HepG2 (cell line): ENCODE measurements around the gene ADPRHL1. TPM values are rescaled to one million over a fixed set of nuclear protein-coding genes. Genes with fewer than 3 reads are reported as not detected.
"Not testable (repeated sequence)": the region's sequence is repeated elsewhere in the genome, so short reads cannot be mapped to it uniquely, and the experiment has no call there.

Experiments used
- ATAC-seq: fragments of 200-7000 bp; cut with Tn5 transposase; 3 replicates; pipeline ENCODE4 v1.9.1; 2020; ENCODE audit warnings: mild to moderate bottlenecking, moderate library complexity
- BruUV-seq: library from RNA; stranded (reverse); fragments of 400-500 nt; replicated peaks from 2 replicates; lab custom pipeline; 2021; lab: Mats Ljungman, UMichigan
- CTCF ChIA-PET: fragments of 300-600 bp; formaldehyde crosslinking; extraction: SDS; loops from one replicate; lab custom pipeline; 2021; ENCODE audit warnings: low total read pairs, inconsistent platforms, low intra/inter-chr PET ratio; lab: Yijun Ruan, JAX
- POLR2A ChIA-PET: fragments of 350-600 bp; sonication (Branson Sonifier 250); formaldehyde crosslinking; loops from one replicate; lab custom pipeline; 2020; ENCODE audit warnings: antibody characterized with exemption, inconsistent platforms; lab: Yijun Ruan, JAX
- DNase-seq: peaks from one replicate; pipeline ENCODE4 v3.0.0-alpha.2; 2015; ENCODE audit warnings: low spot score
- FAIRE-seq: peaks from 3 replicates; lab custom pipeline; 2011; peaks lifted over from hg19 to GRCh38; lab: Jason Lieb, UNC
- H2AFZ ChIP-seq: one replicate; pipeline ENCODE4 v1.6.1; 2011; ENCODE audit warnings: low read length, inconsistent platforms
- H3K27ac ChIP-seq: fragments of 300-600 bp; 3 replicates; pipeline ENCODE4 v1.8.0; 2011; ENCODE audit warnings: mixed run types, mild to moderate bottlenecking, mixed read lengths, low read length, inconsistent platforms; ENCODE audit not compliant: insufficient read depth; ENCODE audit errors: extremely low read length
- H3K27me3 ChIP-seq, 2 experiments: fragments of 200-600 bp in 1 of 2; 2 replicates in 1 of 2; 3 replicates in 1 of 2; pipeline versions ENCODE4 v1.6.0 to v1.8.0; 2011; ENCODE audit warnings: low read length in 2 of 2, mild to moderate bottlenecking in 2 of 2, moderate library complexity in 2 of 2, inconsistent platforms in 1 of 2; ENCODE audit not compliant: insufficient read depth in 2 of 2, control insufficient read depth in 1 of 2
- H3K36me3 ChIP-seq, 2 experiments: fragments of 200-600 bp in 1 of 2; replicated peaks in 1 of 2; 2 replicates in 1 of 2; 3 replicates in 1 of 2; pipeline versions ENCODE4 v1.5.1 to v1.8.0; 2011; ENCODE audit warnings: low read length in 2 of 2, inconsistent platforms in 1 of 2; ENCODE audit not compliant: insufficient read depth in 2 of 2, control insufficient read depth in 1 of 2
- H3K4me1 ChIP-seq: 2 replicates; pipeline ENCODE4 v1.5.1; 2012; ENCODE audit warnings: low read length, inconsistent platforms; ENCODE audit not compliant: insufficient read depth
- H3K4me2 ChIP-seq: 2 replicates; pipeline ENCODE4 v1.6.0; 2011; ENCODE audit warnings: low read depth, low read length, inconsistent platforms
- H3K4me3 ChIP-seq, 3 experiments: fragments of 200-600 bp in 1 of 3; sonication (generic), shearing (Covaris generic) in 1 of 3; replicated peaks in 1 of 3; 2 replicates each; pipeline ENCODE4 v1.5.1; 2011 to 2016; ENCODE audit warnings: low read length in 3 of 3, inconsistent platforms in 2 of 3, low read depth in 2 of 3, mild to moderate bottlenecking in 2 of 3, control low read depth in 1 of 3, mixed read lengths in 1 of 3; ENCODE audit not compliant: insufficient read depth in 1 of 3
- H3K79me2 ChIP-seq: one replicate; pipeline ENCODE4 v1.6.1; 2011; ENCODE audit warnings: low read length, inconsistent platforms; ENCODE audit not compliant: insufficient read depth
- H3K9ac ChIP-seq: 2 replicates; pipeline ENCODE4 v1.6.0; 2011; ENCODE audit warnings: mild to moderate bottlenecking, low read depth, low read length, inconsistent platforms; ENCODE audit not compliant: insufficient read depth
- H3K9me3 ChIP-seq: 2 replicates; pipeline ENCODE4 v1.5.1; 2012; ENCODE audit warnings: mild to moderate bottlenecking, low read length
- H4K20me1 ChIP-seq: 2 replicates; pipeline ENCODE4 v1.6.0; 2011; ENCODE audit warnings: inconsistent platforms, mild to moderate bottlenecking, low read length, moderate library complexity; ENCODE audit not compliant: insufficient read depth
- ZBTB2 ChIP-seq: sonication (generic); formaldehyde crosslinking; IDR thresholded peaks from 2 replicates; pipeline ENCODE4 v1.8.0; 2022; ENCODE audit warnings: low read depth, missing genetic modification reagents
- ZBTB49 ChIP-seq: sonication (generic); formaldehyde crosslinking; IDR thresholded peaks from 2 replicates; pipeline ENCODE4 v1.4.0; 2020; ENCODE audit warnings: missing genetic modification reagents, borderline replicate concordance
- WGBS: methylation state at CpG from one replicate; pipeline ENCODE4 v1.1.6; 2017; ENCODE audit warnings: low lambda C conversion rate; 5-methylcytosine and 5-hydroxymethylcytosine counted together
- in situ Hi-C: cut with HindIII; loops from 2 replicates; pipeline ENCODE4 v1.10.0; 2017; ENCODE audit warnings: low pct_unique_long_range_greater_than_20kb; ENCODE audit not compliant: extremely low pct_ligation_motif_present
- intact Hi-C: fragments of 100-400 bp; cut with micrococcal nuclease; formaldehyde crosslinking; loops from one replicate; pipeline ENCODE4 v1.10.0; 2022; ENCODE audit not compliant: unreplicated experiment
- polyA plus RNA-seq, 8 experiments: library from polyadenylated mRNA; depleted of rRNA in 3 of 8; stranded (reverse) in 7 of 8; unstranded in 1 of 8; fragments of >200 nt; fragmentation: Illumina TruSeq in 4 of 8; extraction: Trizol in 4 of 8; gene quantifications; 2 replicates each; pipeline versions ENCODE4 v1.2.1 to v1.2.3, GENCODE V29; 2011 to 2016; ENCODE audit warnings: low read depth in 4 of 8, missing spikeins in 1 of 8, mixed read lengths in 1 of 8; ENCODE audit not compliant: insufficient read depth in 1 of 8
- total RNA-seq, 5 experiments: library from RNA; depleted of rRNA; stranded (reverse); fragments of >200 nt; fragmentation: Illumina TruSeq; extraction: Trizol; gene quantifications; 2 replicates each; pipeline ENCODE4 v1.2.3, GENCODE V29; 2016; ENCODE audit warnings: low read depth in 1 of 5

ADPRHL1 gene
- total and polyA plus RNA-seq, 2 of the 13 experiments (the other 11 are each of a cell fraction or from before 2014, with no cell fraction given) = 0.34 to 0.40 TPM

GRCh38 chr13:113371701-113372100 is 81.6 kb downstream of the ADPRHL1 start:
- H4K20me1 ChIP-seq, H3K9ac ChIP-seq, POLR2A ChIA-PET, H3K9me3 ChIP-seq, ATAC-seq, H3K4me1 ChIP-seq, H3K4me2 ChIP-seq, H3K4me3 ChIP-seq, in situ Hi-C loops, FAIRE-seq, H3K36me3 ChIP-seq, DNase-seq, H2AFZ ChIP-seq, BruUV-seq, intact Hi-C loops, H3K79me2 ChIP-seq, H3K27ac ChIP-seq, CTCF ChIA-PET: not testable (repeated sequence)
- 77% methylated on average over 3 of the region's 3 CpGs for whole genome bisulfite sequencing
- peaks cover 6 to 28% of the 10 kb centered on the region in 2 experiments; a peak in 4 of 5 replicates for H3K27me3 ChIP-seq

DNA sequence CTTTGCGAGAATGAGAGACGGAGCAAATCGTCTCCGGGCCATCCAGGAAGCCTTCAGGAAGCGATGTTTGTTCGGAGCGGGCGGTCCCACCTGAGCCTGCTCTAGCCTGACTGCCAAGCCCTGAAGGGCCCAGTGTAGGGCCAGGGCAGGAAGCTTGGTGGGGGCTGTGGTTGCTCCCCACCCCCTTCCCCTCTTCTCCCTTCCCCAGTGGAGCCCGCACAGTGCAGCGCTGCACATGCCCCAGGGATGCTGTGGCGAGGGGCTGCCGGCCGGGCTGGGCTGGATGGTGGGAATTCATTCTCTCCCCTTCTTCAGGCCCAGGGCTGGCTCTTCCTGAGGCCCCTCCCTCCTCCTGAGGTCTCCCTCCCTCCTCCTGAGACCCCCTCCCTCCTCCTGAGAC is 82.2 kb downstream of the ADPRHL1 start:
- Histone ChIP-seq H3K4me1 (peaks cover 12% of the 10 kb centered on the region), H3K9me3 (no peaks in the 10 kb centered on the region), H3K27me3 (peaks cover 6 to 25% of the 10 kb centered on the region in 2 experiments; a peak in 4 of 5 replicates), H3K4me3 (no peak overlapping the region), H3K79me2 (no peaks in the 10 kb centered on the region), H3K36me3 (no peaks in the 10 kb centered on the region), H2AFZ (no peak overlapping the region), H3K4me2 (no peak overlapping the region), H3K27ac (no peak overlapping the region), H3K9ac (no peak overlapping the region), H4K20me1 (no peaks in the 10 kb centered on the region)
- in situ Hi-C loops (no loop called here), intact Hi-C loops (no loop called here)
- 77% methylated on average over 11 of the region's 13 CpGs for WGBS
- ChIA-PET POLR2A (no interaction called here), CTCF (no interaction called here)
- BruUV-seq = no TSS peak
- ATAC-seq (no peak), DNase-seq (no peak), FAIRE-seq (no peak)
- TF ChIP-seq ZBTB2 (CRISPR knock-in tag) (no peak), ZBTB49 (CRISPR knock-in tag) (no peak)
